ENCODE data around the gene RUNX1. TPM values are rescaled to one million over a fixed set of nuclear protein-coding genes. Genes with fewer than 3 reads are reported as not detected.

The RUNX1 gene
- total RNA-seq, 1 experiment from 2014 or later, result 55.2 TPM

DNA sequence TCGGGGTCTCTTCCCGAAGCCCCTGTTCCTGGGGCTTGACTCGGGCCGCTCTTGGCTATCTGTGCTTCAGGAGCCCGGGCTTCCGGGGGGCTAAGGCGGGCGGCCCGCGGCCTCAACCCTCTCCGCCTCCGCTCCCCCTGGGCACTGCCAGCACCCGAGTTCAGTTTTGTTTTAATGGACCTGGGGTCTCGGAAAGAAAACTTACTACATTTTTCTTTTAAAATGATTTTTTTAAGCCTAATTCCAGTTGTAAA lies 158.7 kb downstream of the RUNX1 start:
- Histone ChIP-seq H3K9me3 (ENCODE audit: low read length) (no peaks in the 10 kb centered on the region), H3K36me3 (ENCODE audit: low read depth, low read length) (peaks cover 7% of the 10 kb centered on the region; the same call in 1 of the 2 replicates), H3K4me3 (ENCODE audit: low read length) (peak overlapping the region; percentile 95), H3K4me2 (ENCODE audit: low read length) (peak overlapping the region; percentile 91), H3K4me1 (ENCODE audit: insufficient read depth, low read length) (0 out of 2 replicates have a peak, but pooled peaks cover 14% of the 10 kb centered on the region), H4K20me1 (ENCODE audit: low read length) (peaks cover 20% of the 10 kb centered on the region), H3K79me2 (ENCODE audit: low read length) (peaks cover 61% of the 10 kb centered on the region), H3K27ac (ENCODE audit: low read length) (peak overlapping the region; percentile 90), H2AFZ (ENCODE audit: low read length) (0 out of 2 replicates have a peak overlapping the region, but pooled peaks have one; percentile 47), H3F3A (ENCODE audit: low read length, unreplicated experiment) (no peaks in the 10 kb centered on the region), H3K9ac (ENCODE audit: low read length) (peak overlapping the region; percentile 87), H3K27me3 (ENCODE audit: low read length) (no peaks in the 10 kb centered on the region), H3K9me2 (replicated peaks; ENCODE audit: low read length) (no peaks in the 10 kb centered on the region)
- CTCF ChIA-PET, result interaction anchor here (0.6 to 2.1 kb wide), 5 partner anchors 10 to 510 kb away, joined by 3 to 7 read pairs (median 5); no protein-coding TSS in a partner anchor
- BruUV-seq (replicated peaks), result no TSS peak
- DNase-seq (no peak), ATAC-seq (no peak)
- POLR2A ChIA-PET (ENCODE audit: unreplicated experiment), result interaction anchor here (3.3 kb wide), 1 partner anchor 157 kb away, joined by 30 read pairs; no protein-coding TSS in a partner anchor
- intact Hi-C loops (cut with micrococcal nuclease), result loop anchor here (1.0 to 5.0 kb wide), 2 partner anchors 367 to 510 kb away; no protein-coding TSS in a partner anchor
- TF ChIP-seq EZH2 (IDR thresholded peaks at IDR 0.05; ENCODE audit: low read length, unreplicated experiment), result no peak
- TF ChIP-seq, protein P1, sequence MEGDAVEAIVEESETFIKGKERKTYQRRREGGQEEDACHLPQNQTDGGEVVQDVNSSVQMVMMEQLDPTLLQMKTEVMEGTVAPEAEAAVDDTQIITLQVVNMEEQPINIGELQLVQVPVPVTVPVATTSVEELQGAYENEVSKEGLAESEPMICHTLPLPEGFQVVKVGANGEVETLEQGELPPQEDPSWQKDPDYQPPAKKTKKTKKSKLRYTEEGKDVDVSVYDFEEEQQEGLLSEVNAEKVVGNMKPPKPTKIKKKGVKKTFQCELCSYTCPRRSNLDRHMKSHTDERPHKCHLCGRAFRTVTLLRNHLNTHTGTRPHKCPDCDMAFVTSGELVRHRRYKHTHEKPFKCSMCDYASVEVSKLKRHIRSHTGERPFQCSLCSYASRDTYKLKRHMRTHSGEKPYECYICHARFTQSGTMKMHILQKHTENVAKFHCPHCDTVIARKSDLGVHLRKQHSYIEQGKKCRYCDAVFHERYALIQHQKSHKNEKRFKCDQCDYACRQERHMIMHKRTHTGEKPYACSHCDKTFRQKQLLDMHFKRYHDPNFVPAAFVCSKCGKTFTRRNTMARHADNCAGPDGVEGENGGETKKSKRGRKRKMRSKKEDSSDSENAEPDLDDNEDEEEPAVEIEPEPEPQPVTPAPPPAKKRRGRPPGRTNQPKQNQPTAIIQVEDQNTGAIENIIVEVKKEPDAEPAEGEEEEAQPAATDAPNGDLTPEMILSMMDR (conservative IDR thresholded peaks at IDR 0.05; ENCODE audit: low read depth, low read length), result no peak
- TF ChIP-seq EZH2phosphoT487 (IDR thresholded peaks at IDR 0.05; ENCODE audit: borderline replicate concordance, low read length), result no peak

DNA sequence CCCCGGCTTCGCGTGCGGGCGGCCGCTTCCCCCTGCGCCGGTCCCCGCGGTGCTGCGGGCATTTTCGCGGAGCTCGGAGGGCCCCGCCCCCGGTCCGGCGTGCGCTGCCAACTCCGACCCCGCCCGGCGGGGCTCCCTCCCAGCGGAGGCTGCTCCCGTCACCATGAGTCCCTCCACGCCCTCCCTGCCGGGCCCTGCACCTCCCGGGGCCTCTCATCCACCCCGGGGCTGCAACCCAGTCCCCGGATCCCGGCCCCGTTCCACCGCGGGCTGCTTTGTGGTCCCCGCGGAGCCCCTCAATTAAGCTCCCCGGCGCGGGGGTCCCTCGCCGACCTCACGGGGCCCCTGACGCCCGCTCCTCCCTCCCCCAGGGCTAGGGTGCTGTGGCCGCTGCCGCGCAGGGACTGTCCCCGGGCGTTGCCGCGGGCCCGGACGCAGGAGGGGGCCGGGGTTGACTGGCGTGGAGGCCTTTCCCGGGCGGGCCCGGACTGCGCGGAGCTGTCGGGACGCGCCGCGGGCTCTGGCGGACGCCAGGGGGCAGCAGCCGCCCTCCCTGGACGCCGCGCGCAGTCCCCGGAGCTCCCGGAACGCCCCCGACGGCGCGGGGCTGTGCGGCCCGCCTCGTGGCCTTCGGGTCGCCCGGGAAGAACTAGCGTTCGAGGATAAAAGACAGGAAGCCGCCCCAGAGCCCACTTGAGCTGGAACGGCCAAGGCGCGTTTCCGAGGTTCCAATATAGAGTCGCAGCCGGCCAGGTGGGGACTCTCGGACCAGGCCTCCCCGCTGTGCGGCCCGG lies 159.2 kb downstream of the RUNX1 start:
- TF ChIP-seq, protein P1 (conservative IDR thresholded peaks at IDR 0.05; ENCODE audit: low read depth, low read length), result peak; percentile 81
- TF ChIP-seq EZH2phosphoT487 (IDR thresholded peaks at IDR 0.05; ENCODE audit: borderline replicate concordance, low read length), result no peak
- peak overlapping the region; percentile 87 for H3K9ac ChIP-seq (ENCODE audit: low read length)
- peak; percentile 85 for DNase-seq
- no peaks in the 10 kb centered on the region for H3K27me3 ChIP-seq (ENCODE audit: low read length)
- peak overlapping the region; percentile 91 for H3K4me2 ChIP-seq (ENCODE audit: low read length)
- peak overlapping the region; percentile 95 for H3K4me3 ChIP-seq (ENCODE audit: low read length)
- no peaks in the 10 kb centered on the region for H3K9me3 ChIP-seq (ENCODE audit: low read length)
- POLR2A ChIA-PET (ENCODE audit: unreplicated experiment), result interaction anchor here (0.6 to 3.6 kb wide), 7 partner anchors 18 to 342 kb away, joined by 3 to 30 read pairs (median 4); no protein-coding TSS in a partner anchor
- H3K4me1 ChIP-seq (ENCODE audit: insufficient read depth, low read length), result 0 out of 2 replicates have a peak, but pooled peaks cover 14% of the 10 kb centered on the region
- peaks cover 12% of the 10 kb centered on the region; the same call in 1 of the 2 replicates for H3K36me3 ChIP-seq (ENCODE audit: low read depth, low read length)
- CTCF ChIA-PET, result interaction anchor here (0.6 to 2.1 kb wide), 9 partner anchors 11 to 618 kb away, joined by 3 to 18 read pairs (median 5); no protein-coding TSS in a partner anchor
- peak overlapping the region; percentile 90 for H3K27ac ChIP-seq (ENCODE audit: low read length)
- ATAC-seq, result peak; percentile 53
- H3F3A ChIP-seq (ENCODE audit: low read length, unreplicated experiment), result no peaks in the 10 kb centered on the region
- BruUV-seq (replicated peaks), result no TSS peak
- peak overlapping the region; percentile 73 for H2AFZ ChIP-seq (ENCODE audit: low read length)
- intact Hi-C loops (cut with micrococcal nuclease), result loop anchor here (1.0 to 10.0 kb wide), 6 partner anchors 367 to 1135 kb away; no protein-coding TSS in a partner anchor
- H4K20me1 ChIP-seq (ENCODE audit: low read length), result peaks cover 26% of the 10 kb centered on the region
- H3K79me2 ChIP-seq (ENCODE audit: low read length), result peaks cover 64% of the 10 kb centered on the region
- H3K9me2 ChIP-seq (replicated peaks; ENCODE audit: low read length), result no peaks in the 10 kb centered on the region
